Measurements from ENCODE around the gene GPR78. TPM values are rescaled to one million over a fixed set of nuclear protein-coding genes. Genes with fewer than 3 reads are reported as not detected.

The GPR78 gene
- total and polyA plus RNA-seq, 2 of the 4 experiments (the other 2 are of a cell fraction): under 0.01 to 0.10 TPM

DNA sequence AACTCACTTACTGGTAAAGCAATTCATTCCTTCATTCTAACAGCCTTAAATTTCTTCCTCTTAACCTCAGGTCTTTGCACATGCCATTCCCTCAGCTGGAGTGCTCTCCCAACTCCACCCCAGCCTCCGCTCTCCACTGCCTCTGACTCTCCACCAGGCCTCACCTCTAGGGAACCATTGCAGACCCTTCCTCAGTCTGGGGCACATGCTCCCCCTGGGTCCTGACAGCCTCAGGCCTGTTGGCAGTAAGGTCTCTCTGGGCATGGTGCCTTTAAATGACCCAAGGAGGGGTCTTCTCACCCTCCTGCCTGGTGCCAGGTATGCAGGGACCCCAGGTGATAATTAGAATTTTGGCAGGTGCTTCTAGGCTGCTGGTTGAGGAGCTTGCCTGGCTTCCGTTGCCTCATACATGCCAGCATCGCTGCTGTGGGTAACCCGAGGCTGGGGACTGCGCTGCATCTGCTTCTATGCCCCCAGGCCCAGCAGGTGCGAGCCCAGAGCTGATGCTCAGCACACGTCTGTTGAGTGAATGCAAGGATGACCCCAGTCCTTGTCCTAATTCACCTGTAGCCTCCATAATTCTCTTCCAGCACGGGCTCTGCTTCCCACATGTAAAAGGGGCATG, 27.5 kb upstream of the GPR78 start:
- no peak overlapping the region for H2AFZ ChIP-seq (replicated peaks; ENCODE audit: low read length, poor library complexity)
- ChIA-PET CTCF (no interaction called here), POLR2A (ENCODE audit: unreplicated experiment) (no interaction called here)
- no peak overlapping the region for H3K23ac ChIP-seq (ENCODE audit: low read depth, low read length)
- no peak overlapping the region for H3K56ac ChIP-seq (ENCODE audit: extremely low read depth, insufficient read depth, low read length)
- BruUV-seq (replicated peaks): no TSS peak
- no peak overlapping the region for H2BK20ac ChIP-seq (ENCODE audit: low read depth, low read length)
- H2BK120ac ChIP-seq (ENCODE audit: low read depth, low read length): no peak overlapping the region
- no peak overlapping the region for H2BK15ac ChIP-seq (ENCODE audit: low read depth, low read length)
- H2AK9ac ChIP-seq (replicated peaks; ENCODE audit: low read depth, low read length, poor library complexity): no peak overlapping the region
- H4K5ac ChIP-seq (ENCODE audit: low read depth, low read length): no peak overlapping the region
- no peaks in the 10 kb centered on the region for H4K20me1 ChIP-seq (ENCODE audit: insufficient read depth, low read length)
- H3K36me3 ChIP-seq (ENCODE audit: control insufficient read depth, insufficient read depth, low read length): no peaks in the 10 kb centered on the region
- H3K9me3 ChIP-seq (ENCODE audit: control insufficient read depth, insufficient read depth, low read length): peaks cover 2% of the 10 kb centered on the region
- H4K91ac ChIP-seq (ENCODE audit: insufficient read depth, low read depth, low read length): no peak overlapping the region
- no peak for DNase-seq
- H3K9me1 ChIP-seq (ENCODE audit: insufficient read depth, low read length): no peaks in the 10 kb centered on the region
- dilution Hi-C loops (cut with HindIII; ENCODE audit: low sequenced_read_pairs, unreplicated experiment) (no loop called here), in situ Hi-C loops (cut with MboI; ENCODE audit: low sequenced_read_pairs) (no loop called here), intact Hi-C loops (cut with micrococcal nuclease) (no loop called here)
- no peak overlapping the region for H3K4me2 ChIP-seq (ENCODE audit: low read depth, low read length)
- no peak overlapping the region for H3K9ac ChIP-seq (ENCODE audit: low read depth, low read length)
- TF ChIP-seq MAZ (IDR thresholded peaks at IDR 0.05; ENCODE audit: borderline replicate concordance, low read depth, low read length): no peak
- no peak for TF ChIP-seq RCOR1 (IDR thresholded peaks at IDR 0.05; ENCODE audit: insufficient replicate concordance, low read length)
- no peak for TF ChIP-seq MAFK (IDR thresholded peaks at IDR 0.05; ENCODE audit: low read depth, low read length)
- TF ChIP-seq, protein P1, sequence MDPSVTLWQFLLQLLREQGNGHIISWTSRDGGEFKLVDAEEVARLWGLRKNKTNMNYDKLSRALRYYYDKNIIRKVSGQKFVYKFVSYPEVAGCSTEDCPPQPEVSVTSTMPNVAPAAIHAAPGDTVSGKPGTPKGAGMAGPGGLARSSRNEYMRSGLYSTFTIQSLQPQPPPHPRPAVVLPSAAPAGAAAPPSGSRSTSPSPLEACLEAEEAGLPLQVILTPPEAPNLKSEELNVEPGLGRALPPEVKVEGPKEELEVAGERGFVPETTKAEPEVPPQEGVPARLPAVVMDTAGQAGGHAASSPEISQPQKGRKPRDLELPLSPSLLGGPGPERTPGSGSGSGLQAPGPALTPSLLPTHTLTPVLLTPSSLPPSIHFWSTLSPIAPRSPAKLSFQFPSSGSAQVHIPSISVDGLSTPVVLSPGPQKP (IDR thresholded peaks at IDR 0.05; ENCODE audit: borderline replicate concordance, low read depth, low read length): no peak
- TF ChIP-seq FOS (IDR thresholded peaks at IDR 0.05; ENCODE audit: low read depth, low read length): no peak
- no peak for TF ChIP-seq CHD1 (IDR thresholded peaks at IDR 0.05; ENCODE audit: low read depth, low read length)
- WGBS, 2 experiments (ENCODE audit: extremely low coverage in 2 of 2, insufficient read length in 1 of 2): 63% methylated on average over 3 of the region's 8 CpGs; no CpG with 5 or more reads in 1 of the 2 experiments
- H3K14ac ChIP-seq (replicated peaks; ENCODE audit: low read depth, low read length): no peak overlapping the region
- no peak overlapping the region for H3K4me3 ChIP-seq (ENCODE audit: insufficient read depth, low read depth, low read length)
- no peaks in the 10 kb centered on the region; the same call in 1 of the 2 replicates for H3K4me1 ChIP-seq (ENCODE audit: control insufficient read depth, insufficient read depth, low read length)
- no peak overlapping the region for H3K18ac ChIP-seq (ENCODE audit: low read depth, low read length)
- H3K79me1 ChIP-seq (ENCODE audit: low read depth in 1 of 2, low read length in 2 of 2): no peaks in the 10 kb centered on the region
- H3K27me3 ChIP-seq (ENCODE audit: control insufficient read depth, insufficient read depth, low read length): peaks cover 32% of the 10 kb centered on the region
- no peak overlapping the region for H3K4ac ChIP-seq (ENCODE audit: low read depth, low read length)
- H2AK5ac ChIP-seq (ENCODE audit: low read depth, low read length): no peak overlapping the region
- H3K27ac ChIP-seq (ENCODE audit: insufficient read depth, low read length): no peak overlapping the region
- no peak overlapping the region for H4K8ac ChIP-seq (ENCODE audit: low read depth in 2 of 2, low read length in 2 of 2)
- H2BK5ac ChIP-seq (ENCODE audit: low read depth, low read length, poor library complexity, severe bottlenecking): no peak overlapping the region
- ATAC-seq (ENCODE audit: low read depth): no peak

All from IMR-90 (cell line).